K562 (cell line): ENCODE measurements around the gene FAAH. TPM values are rescaled to one million over a fixed set of nuclear protein-coding genes. Genes with fewer than 3 reads are reported as not detected.

Experiments
- BDP1 ChIP-seq: IDR thresholded peaks from 3 replicates; pipeline ENCODE4 v1.6.1; 2011; ENCODE audit not compliant: insufficient read length, insufficient read depth
- CBX3 ChIP-seq, 2 experiments: IDR thresholded peaks; 1 replicate in 1 of 2; 2 replicates in 1 of 2; pipeline ENCODE4 v1.6.1; 2012; ENCODE audit warnings: inconsistent platforms in 2 of 2, low read length in 2 of 2, borderline replicate concordance in 1 of 2, control low read depth in 1 of 2
- CBX5 ChIP-seq: IDR thresholded peaks from 2 replicates; pipeline ENCODE4 v1.6.1; 2014; ENCODE audit warnings: low read depth, borderline replicate concordance
- DLX4 ChIP-seq: fragments of 250-450 bp; sonication (Bioruptor Pico); IDR thresholded peaks from 2 replicates; pipeline ENCODE4 v1.6.1; 2021; ENCODE audit warnings: mild to moderate bottlenecking
- ERF ChIP-seq: fragments of 450-650 bp; formaldehyde crosslinking; IDR thresholded peaks from 2 replicates; pipeline ENCODE4 v1.4.0; 2020; ENCODE audit warnings: mild to moderate bottlenecking, mixed read lengths
- ETV6 ChIP-seq, 3 experiments: fragments of 150-350 bp in 1 of 3; sonication (generic) in 1 of 3; formaldehyde crosslinking in 1 of 3; IDR thresholded peaks; 2 replicates each; pipeline versions ENCODE4 v1.6.1 to v1.8.0; 2014 to 2022; ENCODE audit warnings: borderline replicate concordance in 2 of 3, low read depth in 2 of 3, antibody characterized with exemption in 1 of 3, low read length in 1 of 3, mild to moderate bottlenecking in 1 of 3, missing genetic modification reagents in 1 of 3
- FIP1L1 ChIP-seq: fragments of 200-400 bp; formaldehyde crosslinking; IDR thresholded peaks from 2 replicates; pipeline ENCODE4 v1.6.1; 2018; ENCODE audit warnings: mild to moderate bottlenecking, low read depth, low read length; ENCODE audit not compliant: poor library complexity, severe bottlenecking
- FOXM1 ChIP-seq, 2 experiments: fragments of 450-650 bp in 1 of 2; sonication (generic) in 1 of 2; formaldehyde crosslinking in 1 of 2; IDR thresholded peaks; 2 replicates each; pipeline versions ENCODE4 v1.6.1 to v1.9.0; 2017 to 2022; ENCODE audit warnings: low read depth in 2 of 2, mild to moderate bottlenecking in 2 of 2, missing genetic modification reagents in 1 of 2, moderate library complexity in 1 of 2
- NR1H2 ChIP-seq: sonication (generic); formaldehyde crosslinking; IDR thresholded peaks from 2 replicates; pipeline ENCODE4 v1.4.0; 2020; ENCODE audit warnings: mild to moderate bottlenecking, missing genetic modification reagents
- POLR3G ChIP-seq: IDR thresholded peaks from 2 replicates; pipeline ENCODE4 v1.6.1; 2011; ENCODE audit not compliant: insufficient read length, insufficient replicate concordance; ENCODE audit errors: extremely low read depth
- SRF ChIP-seq, 2 experiments: fragments of 250-450, 450-650 bp in 1 of 2; sonication (Bioruptor Pico) in 1 of 2; sonication (generic) in 1 of 2; formaldehyde crosslinking; IDR thresholded peaks; 2 replicates each; pipeline versions ENCODE4 v1.5.0 to v1.5.1; 2020 to 2022; ENCODE audit warnings: mild to moderate bottlenecking in 1 of 2, missing genetic modification reagents in 1 of 2
- TAF1 ChIP-seq: IDR thresholded peaks from 2 replicates; pipeline ENCODE4 v1.6.1; 2011; ENCODE audit warnings: mild to moderate bottlenecking, low read length, moderate library complexity; ENCODE audit not compliant: insufficient read depth, control insufficient read depth, severe bottlenecking; ENCODE audit errors: extremely low read depth
- TEAD2 ChIP-seq: fragments of 450-650 bp; IDR thresholded peaks from 2 replicates; pipeline ENCODE4 v1.6.1; 2016; ENCODE audit warnings: missing genetic modification characterization, control low read depth, missing compliant biosample characterization
- TRIM24 ChIP-seq, 2 experiments: fragments of 450-650 bp; IDR thresholded peaks; 2 replicates each; pipeline ENCODE4 v1.6.1; 2016
- USF1 ChIP-seq: sonication (generic); formaldehyde crosslinking; IDR thresholded peaks from 2 replicates; pipeline ENCODE4 v1.9.0; 2022; ENCODE audit warnings: mild to moderate bottlenecking, missing genetic modification reagents
- ZBTB1 ChIP-seq: sonication (generic); formaldehyde crosslinking; IDR thresholded peaks from 2 replicates; pipeline ENCODE4 v1.8.1; 2023; ENCODE audit warnings: missing genetic modification reagents, low read depth, mild to moderate bottlenecking, borderline replicate concordance
- ZNF280A ChIP-seq: fragments of 450-650 bp; IDR thresholded peaks from 2 replicates; pipeline ENCODE4 v1.6.1; 2018; ENCODE audit warnings: mild to moderate bottlenecking, low read depth; ENCODE audit not compliant: partially characterized antibody
- ZNF584 ChIP-seq: fragments of 200-800 bp; sonication (Bioruptor generic); IDR thresholded peaks from 2 replicates; pipeline ENCODE4 v1.6.1; 2016; ENCODE audit warnings: low read depth, mild to moderate bottlenecking, missing genetic modification characterization, missing compliant biosample characterization
- ZNF695 ChIP-seq: fragments of 450-650 bp; formaldehyde crosslinking; IDR thresholded peaks from 2 replicates; pipeline ENCODE4 v1.4.0; 2020; ENCODE audit warnings: mild to moderate bottlenecking, moderate library complexity
- ZNF77 ChIP-seq: fragments of 250-450 bp; sonication (Bioruptor Pico); IDR thresholded peaks from 2 replicates; pipeline ENCODE4 v1.5.0; 2020
- polyA plus RNA-seq, 8 experiments: library from polyadenylated mRNA; depleted of rRNA in 4 of 8; stranded (reverse) in 5 of 8; unstranded in 3 of 8; fragments of >200 nt; fragmentation: Nextera tagmentation in 2 of 8; fragmentation: Illumina TruSeq in 1 of 8; extraction: Ambion mirVana in 2 of 8; extraction: Trizol in 1 of 8; gene quantifications; 2 replicates each; pipeline versions ENCODE4 v1.2.1 to v1.2.3, GENCODE V29; 2011 to 2014; ENCODE audit warnings: inconsistent platforms in 1 of 8, missing spikeins in 1 of 8
- total RNA-seq, 7 experiments: library from RNA; depleted of rRNA in 6 of 7; stranded (reverse); fragments of >200 nt in 6 of 7; fragmentation: Illumina TruSeq in 2 of 7; extraction: Trizol in 2 of 7; gene quantifications; 2 replicates each; pipeline versions ENCODE4 v1.2.1 to v1.2.3, GENCODE V29; 2011 to 2021; ENCODE audit warnings: low replicate concordance in 1 of 7

FAAH gene
- total and polyA plus RNA-seq, 9 of the 15 experiments (the other 6 are each of a cell fraction or from before 2014, with no cell fraction given): 0.06 to 1.1 (median 0.32) TPM

DNA sequence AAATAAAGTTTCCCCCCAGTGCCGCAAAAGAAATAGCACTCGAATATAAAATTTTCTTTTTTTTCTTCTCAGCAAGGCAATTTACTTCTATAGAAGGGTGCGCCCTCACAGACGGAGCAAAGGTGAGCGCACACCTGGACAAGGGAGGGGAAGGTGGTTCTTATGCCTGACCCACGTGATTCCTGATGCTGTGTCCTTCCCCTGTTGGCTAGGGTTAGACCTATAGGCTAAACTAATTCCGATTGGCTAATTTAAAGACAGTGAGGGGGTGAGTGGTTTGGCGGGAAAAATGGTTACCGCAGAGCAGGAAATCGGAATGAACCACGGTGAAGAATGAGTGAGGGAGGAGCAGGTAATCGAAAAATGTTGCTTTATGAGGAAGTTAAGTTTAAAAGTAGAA, 607 bp upstream of the FAAH start (continued):
- TF ChIP-seq USF1 (no peak), ZNF280A (peak; percentile 98), ZBTB1 (no peak), ZNF77 (CRISPR knock-in tag) (no peak), BDP1 (no peak), DLX4 (CRISPR knock-in tag) (no peak), TRIM24 (IDR thresholded peaks at IDR 0.05) (peak; percentile 53 to 65), ZNF584 (no peak), CBX5 (peak; percentile 63; the same call in 1 of the 2 replicates), TEAD2 (tag) (no peak), ERF (no peak), SRF (CRISPR knock-in tag; IDR thresholded peaks at IDR 0.05) (no peak), CBX3 (IDR thresholded peaks at IDR 0.05; ENCODE audit: borderline replicate concordance in 1 of 2, low read length in 2 of 2) (peak in 1 of 2 experiments; percentile 98; a peak in 2 of 3 replicates), TAF1 (no peak), ETV6 (IDR thresholded peaks at IDR 0.05; ENCODE audit: borderline replicate concordance in 1 of 2, low read depth in 2 of 2, low read length in 1 of 2) (no peak), ETV6 (CRISPR knock-in tag; IDR thresholded peaks at IDR 0.05; ENCODE audit: borderline replicate concordance) (no peak), NR1H2 (CRISPR knock-in tag) (no peak), ZNF695 (CRISPR knock-in tag) (no peak), FOXM1 (IDR thresholded peaks at IDR 0.05; ENCODE audit: low read depth) (no peak), FOXM1 (CRISPR knock-in tag; IDR thresholded peaks at IDR 0.05; ENCODE audit: low read depth) (no peak), FIP1L1 (no peak), POLR3G (no peak)
